Gastrocnemius medialis (tissue), 4 donors: Measurements from ENCODE around the gene GRHPR. TPM values are rescaled to one million over a fixed set of nuclear protein-coding genes. Genes with fewer than 3 reads are reported as not detected.
A peak's percentile ranks its signal among the peaks of the same experiment; 100 is the strongest.

Experiments
- ATAC-seq, 2 donors: fragments of 150-250 bp; one replicate each; pipeline ENCODE4 v1.9.1; 2016
- DNase-seq, 2 donors: peaks; one replicate each; pipeline ENCODE4 v3.0.0-alpha.2; 2019
- H3K27ac ChIP-seq, 4 donors: fragments of 200-600 bp; sonication (generic); 1 replicate in 1 of 4; 2 replicates in 3 of 4; pipeline ENCODE4 v1.5.1; 2016 to 2018; ENCODE audit warnings: mild to moderate bottlenecking in 2 of 4, moderate library complexity in 1 of 4
- H3K27me3 ChIP-seq, 3 donors: fragments of 200-600 bp; sonication (generic) in 2 of 3; 1 replicate in 1 of 3; 2 replicates in 2 of 3; pipeline versions ENCODE4 v1.5.1 to v1.6.0; 2016 to 2019; ENCODE audit warnings: mild to moderate bottlenecking in 1 of 3, moderate library complexity in 1 of 3
- H3K36me3 ChIP-seq, 2 donors: fragments of 200-600 bp; sonication (generic) in 1 of 2; one replicate each; pipeline ENCODE4 v1.5.1; 2017 to 2018
- H3K4me1 ChIP-seq, 2 donors: fragments of 200-600 bp; sonication (generic) in 1 of 2; one replicate each; pipeline ENCODE4 v1.5.1; 2016 to 2017; ENCODE audit warnings: mild to moderate bottlenecking in 2 of 2
- H3K4me3 ChIP-seq, 4 donors: fragments of 200-600 bp; sonication (generic) in 3 of 4; 1 replicate in 1 of 4; 2 replicates in 3 of 4; pipeline ENCODE4 v1.5.1; 2016 to 2019; ENCODE audit warnings: mild to moderate bottlenecking in 2 of 4
- H3K9me3 ChIP-seq, 3 donors: fragments of 200-600 bp; sonication (generic) in 2 of 3; 1 replicate in 1 of 3; 2 replicates in 2 of 3; pipeline ENCODE4 v1.5.1; 2016 to 2019
- POLR2A ChIP-seq, 2 donors: fragments of 450-650 bp; IDR thresholded peaks; one replicate each; pipeline ENCODE4 v1.6.1; 2017; ENCODE audit warnings: antibody characterized with exemption in 2 of 2, mild to moderate bottlenecking in 2 of 2, moderate library complexity in 2 of 2
- in situ Hi-C, 4 donors: fragments of 200-750 bp; cut with MboI; loops; one replicate each; pipeline versions ENCODE4 v1.15.0 to v1.8.0; 2017; ENCODE audit warnings: low sequenced_read_pairs in 4 of 4
- intact Hi-C: fragments of 100-400 bp; cut with DNase I; formaldehyde crosslinking; loops from one replicate; pipeline ENCODE4 v1.15.1; 2023; ENCODE audit warnings: low total_unique reads
- total RNA-seq, 4 donors: library from RNA; depleted of rRNA; stranded (reverse); fragments of >200 nt; gene quantifications; one replicate each; pipeline versions ENCODE4 v1.1.0 to v1.2.3, GENCODE V29; 2016
- TF ChIP-seq, protein P1 (sequence below), 5 experiments: fragments of 450-650 bp in 3 of 5; fragments of 200-600 bp in 2 of 5; sonication (generic) in 2 of 5; IDR thresholded peaks in 4 of 5; conservative IDR thresholded peaks in 1 of 5; 1 replicate in 4 of 5; 2 replicates in 1 of 5; pipeline ENCODE4 v1.5.1; 2016 to 2019; ENCODE audit warnings: antibody characterized with exemption in 5 of 5, mild to moderate bottlenecking in 3 of 5, moderate library complexity in 3 of 5

Gene GRHPR
- total RNA-seq, 4 donors from 2014 or later: 119 to 138 (median 128) TPM

GRCh38 chr9:37415011-37415719 lies 7.3 kb upstream of the GRHPR start:
- intact Hi-C loops (no loop called here), in situ Hi-C loops (loop anchor here in 2 of 4 donors (10.0 kb wide), 2 partner anchors 50 to 70 kb away; partner anchors contain the start of genes POLR1E (in 1 of the 2) and ZBTB5 (in 1 of the 2))
- Histone ChIP-seq H3K9me3 (no peaks in the 10 kb centered on the region), H3K36me3 (no peaks in the 10 kb centered on the region), H3K27ac (no peak overlapping the region), H3K4me3 (no peak overlapping the region), H3K4me1 (peaks cover 5 to 23% of the 10 kb centered on the region in 2 donors), H3K27me3 (no peaks in the 10 kb centered on the region)
- ATAC-seq (peak; percentile 50 to 72), DNase-seq (peak in 1 of 2 donors; percentile 54)
- no peak for TF ChIP-seq POLR2A (IDR thresholded peaks at IDR 0.05)
- TF ChIP-seq, protein P1, sequence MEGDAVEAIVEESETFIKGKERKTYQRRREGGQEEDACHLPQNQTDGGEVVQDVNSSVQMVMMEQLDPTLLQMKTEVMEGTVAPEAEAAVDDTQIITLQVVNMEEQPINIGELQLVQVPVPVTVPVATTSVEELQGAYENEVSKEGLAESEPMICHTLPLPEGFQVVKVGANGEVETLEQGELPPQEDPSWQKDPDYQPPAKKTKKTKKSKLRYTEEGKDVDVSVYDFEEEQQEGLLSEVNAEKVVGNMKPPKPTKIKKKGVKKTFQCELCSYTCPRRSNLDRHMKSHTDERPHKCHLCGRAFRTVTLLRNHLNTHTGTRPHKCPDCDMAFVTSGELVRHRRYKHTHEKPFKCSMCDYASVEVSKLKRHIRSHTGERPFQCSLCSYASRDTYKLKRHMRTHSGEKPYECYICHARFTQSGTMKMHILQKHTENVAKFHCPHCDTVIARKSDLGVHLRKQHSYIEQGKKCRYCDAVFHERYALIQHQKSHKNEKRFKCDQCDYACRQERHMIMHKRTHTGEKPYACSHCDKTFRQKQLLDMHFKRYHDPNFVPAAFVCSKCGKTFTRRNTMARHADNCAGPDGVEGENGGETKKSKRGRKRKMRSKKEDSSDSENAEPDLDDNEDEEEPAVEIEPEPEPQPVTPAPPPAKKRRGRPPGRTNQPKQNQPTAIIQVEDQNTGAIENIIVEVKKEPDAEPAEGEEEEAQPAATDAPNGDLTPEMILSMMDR (IDR thresholded peaks at IDR 0.05 in 4 of 5, conservative IDR thresholded peaks at IDR 0.05 in 1 of 5): peak; percentile 71 to 82 (median 77)

GRCh38 chr9:37417252-37417803 lies 5.2 kb upstream of the GRHPR start:
- in situ Hi-C loops: loop anchor here in 2 of 4 donors (10.0 kb wide), 2 partner anchors 47 to 67 kb away; partner anchors contain the start of genes POLR1E (in 1 of the 2) and ZBTB5 (in 1 of the 2)
- H3K27ac ChIP-seq: no peak overlapping the region

GRCh38 chr9:37417857-37418618 lies 4.5 kb upstream of the GRHPR start:
- in situ Hi-C loops: loop anchor here in 2 of 4 donors (10.0 kb wide), 2 partner anchors 47 to 67 kb away; partner anchors contain the start of genes POLR1E (in 1 of the 2) and ZBTB5 (in 1 of the 2)
- intact Hi-C loops: no loop called here
- H3K4me1 ChIP-seq: peaks cover 9 to 18% of the 10 kb centered on the region in 2 donors
- DNase-seq (no peak), ATAC-seq (no peak)
- H3K4me3 ChIP-seq: no peak overlapping the region
- H3K36me3 ChIP-seq: no peaks in the 10 kb centered on the region
- TF ChIP-seq, protein P1 (IDR thresholded peaks at IDR 0.05 in 4 of 5, conservative IDR thresholded peaks at IDR 0.05 in 1 of 5): no peak
- TF ChIP-seq POLR2A (IDR thresholded peaks at IDR 0.05): no peak
- no peak overlapping the region for H3K27ac ChIP-seq
- no peaks in the 10 kb centered on the region for H3K9me3 ChIP-seq
- no peaks in the 10 kb centered on the region for H3K27me3 ChIP-seq

More at GRCh38 chr9:37417252-37417803, 5.2 kb upstream of the GRHPR start:
- H3K4me1 ChIP-seq: peaks cover 10 to 24% of the 10 kb centered on the region in 2 donors
- TF ChIP-seq POLR2A (IDR thresholded peaks at IDR 0.05): no peak
- TF ChIP-seq, protein P1 (IDR thresholded peaks at IDR 0.05 in 4 of 5, conservative IDR thresholded peaks at IDR 0.05 in 1 of 5): no peak
- no peak overlapping the region for H3K4me3 ChIP-seq
- DNase-seq (no peak), ATAC-seq (no peak)
- no peaks in the 10 kb centered on the region for H3K27me3 ChIP-seq
- no peaks in the 10 kb centered on the region for H3K9me3 ChIP-seq
- intact Hi-C loops: no loop called here
- no peaks in the 10 kb centered on the region for H3K36me3 ChIP-seq

GRCh38 chr9:37419204-37419603 lies 3.3 kb upstream of the GRHPR start:
- Histone ChIP-seq H3K27ac (no peak overlapping the region), H3K9me3 (no peaks in the 10 kb centered on the region), H3K4me1 (peaks cover 17 to 24% of the 10 kb centered on the region in 2 donors), H3K4me3 (no peak overlapping the region), H3K36me3 (no peaks in the 10 kb centered on the region), H3K27me3 (no peaks in the 10 kb centered on the region)
- TF ChIP-seq POLR2A (IDR thresholded peaks at IDR 0.05): no peak
- TF ChIP-seq, protein P1 (IDR thresholded peaks at IDR 0.05 in 4 of 5, conservative IDR thresholded peaks at IDR 0.05 in 1 of 5): no peak
- DNase-seq (no peak), ATAC-seq (no peak)
- intact Hi-C loops: no loop called here
- in situ Hi-C loops: loop anchor here in 2 of 4 donors (10.0 kb wide), 2 partner anchors 46 to 66 kb away; partner anchors contain the start of genes POLR1E (in 1 of the 2) and ZBTB5 (in 1 of the 2)
